WERI-Rb-1 (cell line): Measurements from ENCODE around the gene CCDC57.
"Not testable (repeated sequence)": the region's sequence is repeated elsewhere in the genome, so short reads cannot be mapped to it uniquely, and the experiment has no call there.

Experiments used
- DNase-seq: peaks from one replicate; pipeline ENCODE4 v3.0.0-alpha.2; 2020
- H3K27ac ChIP-seq: fragments of 250-450 bp; sonication (Bioruptor Pico); 2 replicates; pipeline ENCODE4 v1.5.1; 2020; ENCODE audit warnings: mild to moderate bottlenecking, moderate library complexity
- H3K27me3 ChIP-seq: fragments of 250-450 bp; sonication (Bioruptor Pico); 2 replicates; pipeline ENCODE4 v1.5.1; 2021; ENCODE audit warnings: mild to moderate bottlenecking, low read depth, moderate library complexity; ENCODE audit not compliant: insufficient read depth, severe bottlenecking
- H3K36me3 ChIP-seq: fragments of 250-450 bp; sonication (Bioruptor Pico); 2 replicates; pipeline ENCODE4 v1.5.1; 2020; ENCODE audit warnings: mild to moderate bottlenecking, moderate library complexity
- H3K4me3 ChIP-seq: 2 replicates; pipeline ENCODE4 v1.5.1; 2011; ENCODE audit warnings: low read depth, mild to moderate bottlenecking, control low read depth, low read length
- H3K9me3 ChIP-seq: fragments of 250-450 bp; sonication (Bioruptor Pico); 2 replicates; pipeline ENCODE4 v1.5.1; 2021; ENCODE audit warnings: mild to moderate bottlenecking, moderate library complexity; ENCODE audit not compliant: severe bottlenecking
- TF ChIP-seq, protein P1 (sequence below): IDR thresholded peaks from 2 replicates; pipeline ENCODE4 v1.5.1; 2011; ENCODE audit warnings: low read depth, mild to moderate bottlenecking, control low read depth, inconsistent platforms, low read length

Gene CCDC57

DNA sequence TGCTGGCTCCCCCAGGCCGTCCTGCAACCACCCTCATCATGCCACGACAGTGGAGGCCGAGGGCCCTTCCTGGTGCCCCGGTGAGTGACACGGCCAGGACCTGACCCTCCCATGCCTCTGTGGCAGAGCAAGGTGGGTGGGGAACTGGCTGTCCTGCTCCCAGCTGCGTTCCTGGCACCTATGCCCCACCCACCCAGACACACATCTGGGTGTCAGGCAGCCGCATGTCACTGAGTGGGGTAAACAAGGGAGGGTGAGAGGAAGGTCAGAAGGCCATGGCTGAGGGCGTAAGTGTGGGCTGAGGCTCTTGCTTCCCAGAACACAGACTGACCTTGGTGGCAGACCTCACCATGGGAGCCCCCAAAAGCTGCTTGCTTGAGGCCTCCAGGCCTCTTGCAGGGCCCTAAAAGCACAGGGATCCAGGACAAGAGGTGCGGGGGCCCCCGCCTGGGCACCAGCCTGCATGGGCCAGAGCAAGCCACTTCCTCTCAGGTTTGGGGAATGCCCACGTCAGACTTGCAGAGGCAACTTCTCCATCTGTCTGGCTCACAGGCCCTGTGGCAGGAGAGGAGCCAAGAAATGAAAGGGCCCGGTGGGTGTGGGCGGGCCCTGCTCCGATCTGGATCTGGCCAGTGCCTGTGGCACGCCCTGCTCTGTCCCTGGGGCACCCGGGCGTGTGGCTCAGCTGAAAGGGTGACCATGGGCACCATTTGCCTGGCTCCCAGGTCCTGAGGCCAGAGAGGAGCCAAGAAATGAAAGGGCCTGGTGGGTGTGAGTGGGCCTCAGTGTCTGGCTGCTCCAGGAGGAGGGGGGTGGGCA is 3.9 kb upstream of the CCDC57 start:
- TF ChIP-seq, protein P1, sequence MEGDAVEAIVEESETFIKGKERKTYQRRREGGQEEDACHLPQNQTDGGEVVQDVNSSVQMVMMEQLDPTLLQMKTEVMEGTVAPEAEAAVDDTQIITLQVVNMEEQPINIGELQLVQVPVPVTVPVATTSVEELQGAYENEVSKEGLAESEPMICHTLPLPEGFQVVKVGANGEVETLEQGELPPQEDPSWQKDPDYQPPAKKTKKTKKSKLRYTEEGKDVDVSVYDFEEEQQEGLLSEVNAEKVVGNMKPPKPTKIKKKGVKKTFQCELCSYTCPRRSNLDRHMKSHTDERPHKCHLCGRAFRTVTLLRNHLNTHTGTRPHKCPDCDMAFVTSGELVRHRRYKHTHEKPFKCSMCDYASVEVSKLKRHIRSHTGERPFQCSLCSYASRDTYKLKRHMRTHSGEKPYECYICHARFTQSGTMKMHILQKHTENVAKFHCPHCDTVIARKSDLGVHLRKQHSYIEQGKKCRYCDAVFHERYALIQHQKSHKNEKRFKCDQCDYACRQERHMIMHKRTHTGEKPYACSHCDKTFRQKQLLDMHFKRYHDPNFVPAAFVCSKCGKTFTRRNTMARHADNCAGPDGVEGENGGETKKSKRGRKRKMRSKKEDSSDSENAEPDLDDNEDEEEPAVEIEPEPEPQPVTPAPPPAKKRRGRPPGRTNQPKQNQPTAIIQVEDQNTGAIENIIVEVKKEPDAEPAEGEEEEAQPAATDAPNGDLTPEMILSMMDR = no peak

DNA sequence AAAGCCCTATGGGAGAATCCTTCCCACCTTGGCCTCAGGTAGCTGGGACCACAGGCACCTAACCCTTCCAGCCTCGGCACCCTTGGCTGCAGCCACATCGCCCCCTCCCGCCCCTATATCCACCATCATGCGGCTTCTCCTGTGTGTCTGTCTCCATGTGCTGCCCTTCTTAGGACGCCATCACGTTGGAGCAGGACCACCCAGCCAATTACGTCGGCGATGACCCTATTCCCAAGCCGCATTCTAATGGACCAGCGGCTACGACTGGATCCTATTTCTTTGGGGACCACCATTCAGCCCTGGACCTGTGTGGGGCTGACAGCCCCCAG is 3.3 kb upstream of the CCDC57 start:
- no peak for DNase-seq

More for the DNA sequence above, 3.9 kb upstream of the CCDC57 start:
- peak; percentile 16 for DNase-seq
- H3K36me3 ChIP-seq = peaks cover 8% of the 10 kb centered on the region
- H3K27me3 ChIP-seq = no peaks in the 10 kb centered on the region
- H3K4me3 ChIP-seq = no peak overlapping the region
- peak overlapping the region; percentile 9; the same call in 1 of the 2 replicates for H3K27ac ChIP-seq
- H3K9me3 ChIP-seq = no peaks in the 10 kb centered on the region

DNA sequence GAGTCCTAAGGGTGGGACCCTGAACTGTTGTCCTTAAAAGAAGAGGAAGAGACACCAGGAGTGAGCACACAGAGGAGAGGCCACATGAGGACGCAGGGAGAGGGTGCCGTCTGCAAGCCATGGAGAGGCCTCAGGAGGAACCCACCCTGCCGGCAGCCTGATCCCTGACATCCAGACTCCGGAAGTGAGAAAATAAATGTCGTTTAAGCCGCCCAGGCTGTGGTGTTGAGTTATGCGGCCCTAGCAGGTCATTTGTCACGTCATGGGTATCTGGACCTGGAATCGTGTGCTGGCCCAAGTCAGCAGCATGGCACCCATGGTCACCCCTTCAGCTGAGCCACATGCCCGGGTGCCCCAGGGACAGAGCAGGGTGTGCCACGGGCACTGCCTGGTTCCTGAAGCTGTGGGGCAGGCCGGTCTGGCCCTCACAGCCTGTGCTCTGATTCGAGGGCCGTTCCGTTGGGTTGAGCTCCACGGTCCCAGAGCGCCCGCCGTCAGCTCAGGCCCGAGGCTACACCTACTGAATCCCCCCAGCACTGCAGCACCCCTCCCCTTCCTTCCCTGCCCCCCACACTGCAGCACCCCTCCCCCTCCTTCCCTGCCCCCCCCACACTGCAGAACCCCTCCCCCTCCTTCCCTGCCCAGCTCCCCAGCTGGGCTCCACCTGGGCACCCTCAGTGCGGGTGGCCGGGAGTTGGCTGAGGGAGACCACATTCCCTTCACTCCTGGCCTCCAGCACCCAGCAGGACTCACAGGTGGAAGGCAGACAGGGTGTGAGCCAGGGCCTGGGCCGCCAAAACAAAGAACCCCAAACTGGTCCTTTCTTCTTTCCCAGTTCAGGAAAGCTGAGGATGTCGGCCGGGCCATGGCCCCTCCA is 2.7 kb upstream of the CCDC57 start:
- Histone ChIP-seq H3K4me3 (no peak overlapping the region), H3K27me3 (no peaks in the 10 kb centered on the region), H3K27ac (peak overlapping the region; percentile 39), H3K36me3 (peaks cover 8% of the 10 kb centered on the region), H3K9me3 (no peaks in the 10 kb centered on the region)
- TF ChIP-seq, protein P1 = no peak
- DNase-seq = peak; percentile 63

More for the DNA sequence above, 3.3 kb upstream of the CCDC57 start:
- no peaks in the 10 kb centered on the region for H3K27me3 ChIP-seq
- no peaks in the 10 kb centered on the region for H3K9me3 ChIP-seq
- no peak overlapping the region for H3K4me3 ChIP-seq
- TF ChIP-seq, protein P1 = no peak
- peak overlapping the region; percentile 32; the same call in 1 of the 2 replicates for H3K27ac ChIP-seq
- H3K36me3 ChIP-seq = peaks cover 8% of the 10 kb centered on the region

- no peaks in the 10 kb centered on the region for H3K27me3 ChIP-seq
- no peak overlapping the region for H3K27ac ChIP-seq
- no peak overlapping the region for H3K4me3 ChIP-seq
- no peaks in the 10 kb centered on the region for H3K9me3 ChIP-seq
- TF ChIP-seq, protein P1 = no peak
- peaks cover 8% of the 10 kb centered on the region for H3K36me3 ChIP-seq
- no peak for DNase-seq
Observed at GRCh38 chr17:82214012-82214628, 1.5 kb upstream of the CCDC57 start.

GRCh38 chr17:82213251-82214011 is 789 bp upstream of the CCDC57 start:
- H3K4me3 ChIP-seq = peak overlapping the region; percentile 79
- H3K27me3 ChIP-seq = no peaks in the 10 kb centered on the region
- peaks cover 8% of the 10 kb centered on the region for H3K36me3 ChIP-seq
- TF ChIP-seq, protein P1 = no peak
- no peaks in the 10 kb centered on the region for H3K9me3 ChIP-seq
- DNase-seq = peak; percentile 76
- H3K27ac ChIP-seq = peak overlapping the region; percentile 89

GRCh38 chr17:82210655-82211054 is 2.0 kb downstream of the CCDC57 start:
- DNase-seq, H3K27ac ChIP-seq, H3K4me3 ChIP-seq, H3K27me3 ChIP-seq, H3K9me3 ChIP-seq: not testable (repeated sequence)
- peaks cover 16% of the 10 kb centered on the region for H3K36me3 ChIP-seq
